Measurements from ENCODE around the gene NPHS1. TPM values are rescaled to one million over a fixed set of nuclear protein-coding genes. Genes with fewer than 3 reads are reported as not detected.

The NPHS1 gene
- polyA plus RNA-seq, 1 donor from 2014 or later: 0.05 TPM

DNA sequence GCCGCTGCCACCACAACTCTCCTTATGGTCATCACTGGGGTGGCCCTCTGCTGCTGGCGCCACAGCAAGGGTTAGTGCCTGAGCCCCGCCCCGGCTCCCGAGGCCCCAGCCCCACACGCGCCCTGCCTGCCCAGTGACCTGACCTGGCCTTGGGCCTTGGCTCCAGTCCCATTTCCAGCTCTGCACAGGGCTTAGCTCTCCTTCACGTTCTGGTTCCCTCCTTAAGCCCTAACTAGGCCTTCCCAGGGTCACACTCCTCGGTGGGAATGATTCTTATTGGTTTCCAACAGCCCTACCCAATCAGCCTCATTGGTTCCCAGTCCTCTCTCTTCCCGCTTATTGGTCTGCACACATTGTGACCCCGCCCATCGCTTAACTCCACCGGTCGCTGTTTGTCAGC is 10.2 kb upstream of the NPHS1 start:
- H3K4me2 ChIP-seq (ENCODE audit: low read length): no peak overlapping the region
- H3K79me2 ChIP-seq (replicated peaks; ENCODE audit: insufficient read depth, low read length): no peaks in the 10 kb centered on the region
- peaks cover 14% of the 10 kb centered on the region for H3K27me3 ChIP-seq (ENCODE audit: insufficient read depth, low read depth, low read length)
- H3K9me2 ChIP-seq (ENCODE audit: insufficient read depth, low read length): no peaks in the 10 kb centered on the region
- no peak overlapping the region for H2AFZ ChIP-seq (ENCODE audit: low read depth, low read length)
- H3K9me3 ChIP-seq (ENCODE audit: low read length): no peaks in the 10 kb centered on the region
- H3K4me3 ChIP-seq (ENCODE audit: low read length): no peak overlapping the region
- H3K27ac ChIP-seq (ENCODE audit: low read length): no peak overlapping the region
- TF ChIP-seq SMC3 (conservative IDR thresholded peaks at IDR 0.05; ENCODE audit: poor library complexity) (no peak), EP300 (conservative IDR thresholded peaks at IDR 0.05; ENCODE audit: poor library complexity, severe bottlenecking) (no peak), CTCF (IDR thresholded peaks at IDR 0.05; ENCODE audit: poor library complexity, severe bottlenecking) (no peak), MXI1 (conservative IDR thresholded peaks at IDR 0.05; ENCODE audit: poor library complexity, severe bottlenecking) (no peak), EZH2 (IDR thresholded peaks at IDR 0.05; ENCODE audit: borderline replicate concordance, insufficient read depth, low read length, poor library complexity, severe bottlenecking) (no peak)
- H3K9ac ChIP-seq (ENCODE audit: low read length): no peak overlapping the region
- no peaks in the 10 kb centered on the region for H3K36me3 ChIP-seq (ENCODE audit: insufficient read depth, low read length)
- H4K20me1 ChIP-seq (ENCODE audit: insufficient read depth): no peaks in the 10 kb centered on the region
- no peaks in the 10 kb centered on the region for H3F3A ChIP-seq (ENCODE audit: insufficient read depth, low read length, poor library complexity, severe bottlenecking)

DNA sequence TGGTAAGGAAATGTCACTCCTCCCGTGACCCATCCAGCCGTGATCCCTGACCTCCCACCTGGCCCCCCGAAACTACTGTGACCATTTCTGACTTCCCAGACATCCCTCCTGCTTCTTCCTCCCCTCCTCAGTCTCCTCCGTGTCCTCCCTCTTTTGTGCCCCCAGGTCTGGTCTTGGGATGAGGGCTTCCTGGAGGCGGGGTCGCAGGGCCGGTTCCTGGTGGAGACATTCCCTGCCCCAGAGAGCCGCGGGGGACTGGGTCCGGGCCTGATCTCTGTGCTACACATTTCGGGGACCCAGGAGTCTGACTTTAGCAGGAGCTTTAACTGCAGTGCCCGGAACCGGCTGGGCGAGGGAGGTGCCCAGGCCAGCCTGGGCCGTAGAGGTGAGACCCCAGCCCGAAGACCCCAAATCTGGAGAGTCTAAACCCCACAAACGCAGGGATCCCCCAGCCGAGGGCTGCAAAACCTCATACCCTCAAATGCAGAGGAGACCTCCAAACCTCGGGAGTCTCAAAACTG is 9.4 kb upstream of the NPHS1 start:
- H3K9me3 ChIP-seq (ENCODE audit: low read length): no peaks in the 10 kb centered on the region
- H3K27ac ChIP-seq (ENCODE audit: low read length): no peak overlapping the region
- H3K9ac ChIP-seq (ENCODE audit: low read length): no peak overlapping the region
- H3K4me2 ChIP-seq (ENCODE audit: low read length): no peak overlapping the region
- no peaks in the 10 kb centered on the region for H4K20me1 ChIP-seq (ENCODE audit: insufficient read depth)
- no peaks in the 10 kb centered on the region for H3K79me2 ChIP-seq (replicated peaks; ENCODE audit: insufficient read depth, low read length)
- H2AFZ ChIP-seq (ENCODE audit: low read depth, low read length): no peak overlapping the region
- H3K27me3 ChIP-seq (ENCODE audit: insufficient read depth, low read depth, low read length): peaks cover 17% of the 10 kb centered on the region
- H3K36me3 ChIP-seq (ENCODE audit: insufficient read depth, low read length): no peaks in the 10 kb centered on the region
- H3K9me2 ChIP-seq (ENCODE audit: insufficient read depth, low read length): no peaks in the 10 kb centered on the region
- TF ChIP-seq EZH2 (IDR thresholded peaks at IDR 0.05; ENCODE audit: borderline replicate concordance, insufficient read depth, low read length, poor library complexity, severe bottlenecking): no peak
- TF ChIP-seq, protein P1, sequence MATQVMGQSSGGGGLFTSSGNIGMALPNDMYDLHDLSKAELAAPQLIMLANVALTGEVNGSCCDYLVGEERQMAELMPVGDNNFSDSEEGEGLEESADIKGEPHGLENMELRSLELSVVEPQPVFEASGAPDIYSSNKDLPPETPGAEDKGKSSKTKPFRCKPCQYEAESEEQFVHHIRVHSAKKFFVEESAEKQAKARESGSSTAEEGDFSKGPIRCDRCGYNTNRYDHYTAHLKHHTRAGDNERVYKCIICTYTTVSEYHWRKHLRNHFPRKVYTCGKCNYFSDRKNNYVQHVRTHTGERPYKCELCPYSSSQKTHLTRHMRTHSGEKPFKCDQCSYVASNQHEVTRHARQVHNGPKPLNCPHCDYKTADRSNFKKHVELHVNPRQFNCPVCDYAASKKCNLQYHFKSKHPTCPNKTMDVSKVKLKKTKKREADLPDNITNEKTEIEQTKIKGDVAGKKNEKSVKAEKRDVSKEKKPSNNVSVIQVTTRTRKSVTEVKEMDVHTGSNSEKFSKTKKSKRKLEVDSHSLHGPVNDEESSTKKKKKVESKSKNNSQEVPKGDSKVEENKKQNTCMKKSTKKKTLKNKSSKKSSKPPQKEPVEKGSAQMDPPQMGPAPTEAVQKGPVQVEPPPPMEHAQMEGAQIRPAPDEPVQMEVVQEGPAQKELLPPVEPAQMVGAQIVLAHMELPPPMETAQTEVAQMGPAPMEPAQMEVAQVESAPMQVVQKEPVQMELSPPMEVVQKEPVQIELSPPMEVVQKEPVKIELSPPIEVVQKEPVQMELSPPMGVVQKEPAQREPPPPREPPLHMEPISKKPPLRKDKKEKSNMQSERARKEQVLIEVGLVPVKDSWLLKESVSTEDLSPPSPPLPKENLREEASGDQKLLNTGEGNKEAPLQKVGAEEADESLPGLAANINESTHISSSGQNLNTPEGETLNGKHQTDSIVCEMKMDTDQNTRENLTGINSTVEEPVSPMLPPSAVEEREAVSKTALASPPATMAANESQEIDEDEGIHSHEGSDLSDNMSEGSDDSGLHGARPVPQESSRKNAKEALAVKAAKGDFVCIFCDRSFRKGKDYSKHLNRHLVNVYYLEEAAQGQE (IDR thresholded peaks at IDR 0.05; ENCODE audit: borderline replicate concordance): no peak
- no peak for TF ChIP-seq RAD21 (conservative IDR thresholded peaks at IDR 0.05)
- no peak overlapping the region for H3K4me3 ChIP-seq (ENCODE audit: low read length)
- H3F3A ChIP-seq (ENCODE audit: insufficient read depth, low read length, poor library complexity, severe bottlenecking): no peaks in the 10 kb centered on the region

Data from neural cell (in vitro differentiated cells).